ENCODE results near the gene RELB. TPM values are rescaled to one million over a fixed set of nuclear protein-coding genes. Genes with fewer than 3 reads are reported as not detected.

RELB gene
- polyA plus RNA-seq, 3 donors = 4.0 to 7.8 (median 6.2) TPM

- DNase-seq (ENCODE audit: extremely low read depth in 1 of 11, low read depth in 9 of 11, low spot score in 4 of 11) = no peak
Measured at GRCh38 chr19:45045671-45046353, 44.5 kb downstream of the RELB start.

- DNase-seq (ENCODE audit: extremely low read depth in 1 of 11, low read depth in 9 of 11, low spot score in 4 of 11) = no peak
Measured at GRCh38 chr19:45046355-45046754, 45.1 kb downstream of the RELB start.

- no peak for DNase-seq (ENCODE audit: extremely low read depth in 1 of 11, low read depth in 9 of 11, low spot score in 4 of 11)
Measured at GRCh38 chr19:45047188-45047797, 46.0 kb downstream of the RELB start.

- no peak for DNase-seq (ENCODE audit: extremely low read depth in 1 of 11, low read depth in 9 of 11, low spot score in 4 of 11)
Measured at GRCh38 chr19:45049073-45049736, 47.9 kb downstream of the RELB start.

GRCh38 chr19:45050036-45050435, 48.8 kb downstream of the RELB start:
- DNase-seq (ENCODE audit: extremely low read depth in 1 of 11, low read depth in 9 of 11, low spot score in 4 of 11) = no peak

GRCh38 chr19:45051929-45052579, 50.8 kb downstream of the RELB start:
- no peak for DNase-seq (ENCODE audit: extremely low read depth in 1 of 11, low read depth in 9 of 11, low spot score in 4 of 11)

GRCh38 chr19:45056831-45057230, 55.6 kb downstream of the RELB start:
- DNase-seq (ENCODE audit: extremely low read depth in 1 of 11, low read depth in 9 of 11, low spot score in 4 of 11) = no peak

- DNase-seq (ENCODE audit: extremely low read depth in 1 of 11, low read depth in 9 of 11, low spot score in 4 of 11) = no peak
Measured at GRCh38 chr19:45057444-45057843, 56.2 kb downstream of the RELB start.

GRCh38 chr19:45058622-45059159, 57.4 kb downstream of the RELB start:
- no peak for DNase-seq (ENCODE audit: extremely low read depth in 1 of 11, low read depth in 9 of 11, low spot score in 4 of 11)

GRCh38 chr19:45059258-45059965, 58.1 kb downstream of the RELB start:
- DNase-seq (ENCODE audit: extremely low read depth in 1 of 11, low read depth in 9 of 11, low spot score in 4 of 11) = peak in 5 of 11 donors; percentile 24 to 63 (median 44)

- DNase-seq (ENCODE audit: extremely low read depth in 1 of 11, low read depth in 9 of 11, low spot score in 4 of 11) = no peak
Measured at GRCh38 chr19:45061965-45062364, 60.7 kb downstream of the RELB start.

- DNase-seq (ENCODE audit: extremely low read depth in 1 of 11, low read depth in 9 of 11, low spot score in 4 of 11) = no peak
Measured at GRCh38 chr19:45063851-45064801, 62.9 kb downstream of the RELB start.

- no peak for DNase-seq (ENCODE audit: extremely low read depth in 1 of 11, low read depth in 9 of 11, low spot score in 4 of 11)
Measured at GRCh38 chr19:45066921-45067661, 65.8 kb downstream of the RELB start.

- DNase-seq (ENCODE audit: extremely low read depth in 1 of 11, low read depth in 9 of 11, low spot score in 4 of 11) = no peak
Measured at GRCh38 chr19:45068041-45068440, 66.8 kb downstream of the RELB start.

GRCh38 chr19:45069056-45069455, 67.8 kb downstream of the RELB start:
- no peak for DNase-seq (ENCODE audit: extremely low read depth in 1 of 11, low read depth in 9 of 11, low spot score in 4 of 11)

- no peak for DNase-seq (ENCODE audit: extremely low read depth in 1 of 11, low read depth in 9 of 11, low spot score in 4 of 11)
Measured at GRCh38 chr19:45070214-45070613, 69.0 kb downstream of the RELB start.

GRCh38 chr19:45070861-45071544, 69.7 kb downstream of the RELB start:
- no peak for DNase-seq (ENCODE audit: extremely low read depth in 1 of 11, low read depth in 9 of 11, low spot score in 4 of 11)

All from renal cortex interstitium (tissue), 11 donors.